AG20443 (cell line): ENCODE measurements around the gene SMOC2.

Experiments used
- DNase-seq: peaks from one replicate; pipeline ENCODE4 v3.0.0; 2012; ENCODE audit warnings: low spot score, mixed read lengths

The SMOC2 gene

GRCh38 chr6:168576388-168576787 is 135.4 kb downstream of the SMOC2 start:
- DNase-seq: no peak

GRCh38 chr6:168577496-168577895 is 136.5 kb downstream of the SMOC2 start:
- no peak for DNase-seq

GRCh38 chr6:168578036-168578435 is 137.1 kb downstream of the SMOC2 start:
- no peak for DNase-seq

- DNase-seq: no peak
Observed at GRCh38 chr6:168581236-168581635, 140.3 kb downstream of the SMOC2 start.

GRCh38 chr6:168581706-168582105 is 140.7 kb downstream of the SMOC2 start:
- no peak for DNase-seq

GRCh38 chr6:168582571-168582981 is 141.6 kb downstream of the SMOC2 start:
- no peak for DNase-seq

- no peak for DNase-seq
Observed at GRCh38 chr6:168583126-168583525, 142.1 kb downstream of the SMOC2 start.

GRCh38 chr6:168583821-168584220 is 142.8 kb downstream of the SMOC2 start:
- DNase-seq: no peak

GRCh38 chr6:168584249-168584648 is 143.3 kb downstream of the SMOC2 start:
- no peak for DNase-seq

- DNase-seq: no peak
Observed at GRCh38 chr6:168584671-168585070, 143.7 kb downstream of the SMOC2 start.

- no peak for DNase-seq
Observed at GRCh38 chr6:168585441-168585840, 144.5 kb downstream of the SMOC2 start.

GRCh38 chr6:168589275-168589674 is 148.3 kb downstream of the SMOC2 start:
- DNase-seq: no peak

- no peak for DNase-seq
Observed at GRCh38 chr6:168590406-168590805, 149.4 kb downstream of the SMOC2 start.

- DNase-seq: no peak
Observed at GRCh38 chr6:168596344-168596743, 155.4 kb downstream of the SMOC2 start.

- no peak for DNase-seq
Observed at GRCh38 chr6:168597471-168597875, 156.5 kb downstream of the SMOC2 start.

GRCh38 chr6:168598251-168599117 is 157.5 kb downstream of the SMOC2 start:
- DNase-seq: no peak

- no peak for DNase-seq
Observed at GRCh38 chr6:168599118-168599494, 158.1 kb downstream of the SMOC2 start.

GRCh38 chr6:168599769-168600330 is 158.9 kb downstream of the SMOC2 start:
- no peak for DNase-seq

GRCh38 chr6:168600381-168600780 is 159.4 kb downstream of the SMOC2 start:
- DNase-seq: no peak

GRCh38 chr6:168601111-168601510 is 160.1 kb downstream of the SMOC2 start:
- no peak for DNase-seq

GRCh38 chr6:168601546-168601945 is 160.6 kb downstream of the SMOC2 start:
- DNase-seq: no peak

- DNase-seq: no peak
Observed at GRCh38 chr6:168602576-168602975, 161.6 kb downstream of the SMOC2 start.

GRCh38 chr6:168603234-168603633 is 162.2 kb downstream of the SMOC2 start:
- DNase-seq: no peak

- DNase-seq: no peak
Observed at GRCh38 chr6:168605964-168606363, 165.0 kb downstream of the SMOC2 start.
